HPDE6-E6E7 (cell line): ENCODE data around the gene CFHR2.

ENCODE experiments used
- DNase-seq: peaks from one replicate; pipeline ENCODE4 v3.0.0; 2011; ENCODE audit warnings: missing footprints; ENCODE audit errors: extremely low spot score

CFHR2 gene

DNA sequence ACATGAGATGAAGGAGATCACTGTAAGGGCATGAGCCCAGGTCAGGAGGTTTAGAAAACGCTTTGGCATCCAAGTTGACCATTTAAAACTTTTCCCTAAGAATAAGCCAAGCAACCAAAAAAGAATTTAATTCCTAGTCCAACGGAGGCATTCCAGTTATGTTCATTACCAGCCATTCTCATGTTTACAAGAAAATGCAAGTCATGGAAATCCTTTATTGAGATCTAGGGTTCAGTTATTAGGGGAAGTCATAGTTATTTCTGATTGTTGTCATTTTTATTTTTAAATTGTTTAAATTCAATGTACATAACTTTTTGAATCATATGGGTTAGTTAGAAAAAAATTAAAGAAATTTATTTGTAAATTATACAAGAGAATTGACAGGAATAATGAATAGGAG lies 58.3 kb downstream of the CFHR2 start:
- no peak for DNase-seq

DNA sequence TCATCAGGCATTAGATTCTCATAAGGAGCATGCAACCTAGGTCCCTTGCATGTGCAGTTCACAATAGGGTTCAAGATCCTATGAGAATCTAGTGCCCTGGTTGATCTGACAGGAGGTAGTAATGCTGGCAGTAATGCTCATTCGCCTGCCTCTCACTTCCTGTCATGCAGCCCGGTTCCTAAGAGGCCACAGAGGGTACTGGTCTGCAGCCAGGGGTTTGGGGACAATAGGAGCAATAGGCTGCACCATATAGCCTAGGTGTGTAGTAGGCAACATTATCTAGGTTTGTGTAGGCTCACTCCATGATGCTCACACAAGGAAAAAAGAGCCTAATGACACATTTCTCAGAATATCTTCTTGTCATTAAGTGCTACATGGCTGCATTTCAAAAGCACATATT lies 59.6 kb downstream of the CFHR2 start:
- DNase-seq = no peak

DNA sequence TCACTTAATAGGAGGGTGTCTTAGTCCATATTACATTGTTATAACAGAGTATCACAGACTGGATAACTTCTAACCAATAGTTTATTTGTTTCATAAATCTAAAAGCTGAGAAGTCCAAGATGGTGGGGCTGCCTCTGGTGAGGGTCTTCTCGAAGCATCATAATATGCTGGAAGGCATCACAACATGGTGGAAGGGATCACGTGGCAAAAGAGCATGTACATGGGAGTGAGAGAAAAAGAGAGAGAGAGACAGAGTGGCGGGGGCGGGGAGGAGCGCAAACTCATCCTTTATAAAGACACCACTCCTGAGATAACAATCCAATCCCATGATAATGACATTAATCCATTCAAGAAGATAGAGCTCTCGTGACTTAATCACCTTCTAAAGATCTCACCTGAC lies 65.3 kb downstream of the CFHR2 start:
- DNase-seq = no peak
